Neural progenitor cell (in vitro differentiated cells): ENCODE results near the gene GBP5.
"Not testable (repeated sequence)": the region's sequence is repeated elsewhere in the genome, so short reads cannot be mapped to it uniquely, and the experiment has no call there.

Experiments used
- CTCF ChIP-seq: fragments of 200-600 bp; sonication (generic); IDR thresholded peaks from 2 replicates; pipeline ENCODE4 v1.5.1; 2017; ENCODE audit warnings: antibody characterized with exemption, mild to moderate bottlenecking
- EZH2 ChIP-seq: fragments of 200-600 bp; sonication (generic); IDR thresholded peaks from 2 replicates; pipeline ENCODE4 v1.6.1; 2017; ENCODE audit warnings: antibody characterized with exemption, mild to moderate bottlenecking, moderate library complexity

- not testable (repeated sequence) for TF ChIP-seq CTCF, EZH2
Measured at GRCh38 chr1:89272269-89273041, at the start of gene GBP5.
